Measurements from ENCODE around the gene GCNT2.
"Not testable (repeated sequence)": the region's sequence is repeated elsewhere in the genome, so short reads cannot be mapped to it uniquely, and the experiment has no call there.

Gene GCNT2

GRCh38 chr6:10662742-10663141 is 141.6 kb downstream of the GCNT2 start:
- H3K4me3 Mint-ChIP-seq = no peak overlapping the region
- H3K36me3 Mint-ChIP-seq (ENCODE audit: low read depth) = no peaks in the 10 kb centered on the region
- H3K27me3 Mint-ChIP-seq = peaks cover 5% of the 10 kb centered on the region
- no peaks in the 10 kb centered on the region for H3K9me3 Mint-ChIP-seq
- H3K27ac Mint-ChIP-seq = no peak overlapping the region
- no peaks in the 10 kb centered on the region for H3K4me1 Mint-ChIP-seq (ENCODE audit: low read depth)
- intact Hi-C loops (cut with micrococcal nuclease) = no loop called here

GRCh38 chr6:10665595-10665994 is 144.4 kb downstream of the GCNT2 start:
- H3K27me3 Mint-ChIP-seq; H3K4me1 Mint-ChIP-seq (ENCODE audit: low read depth); H3K9me3 Mint-ChIP-seq; intact Hi-C loops (cut with micrococcal nuclease); H3K36me3 Mint-ChIP-seq (ENCODE audit: low read depth); H3K27ac Mint-ChIP-seq; H3K4me3 Mint-ChIP-seq: not testable (repeated sequence)

DNA sequence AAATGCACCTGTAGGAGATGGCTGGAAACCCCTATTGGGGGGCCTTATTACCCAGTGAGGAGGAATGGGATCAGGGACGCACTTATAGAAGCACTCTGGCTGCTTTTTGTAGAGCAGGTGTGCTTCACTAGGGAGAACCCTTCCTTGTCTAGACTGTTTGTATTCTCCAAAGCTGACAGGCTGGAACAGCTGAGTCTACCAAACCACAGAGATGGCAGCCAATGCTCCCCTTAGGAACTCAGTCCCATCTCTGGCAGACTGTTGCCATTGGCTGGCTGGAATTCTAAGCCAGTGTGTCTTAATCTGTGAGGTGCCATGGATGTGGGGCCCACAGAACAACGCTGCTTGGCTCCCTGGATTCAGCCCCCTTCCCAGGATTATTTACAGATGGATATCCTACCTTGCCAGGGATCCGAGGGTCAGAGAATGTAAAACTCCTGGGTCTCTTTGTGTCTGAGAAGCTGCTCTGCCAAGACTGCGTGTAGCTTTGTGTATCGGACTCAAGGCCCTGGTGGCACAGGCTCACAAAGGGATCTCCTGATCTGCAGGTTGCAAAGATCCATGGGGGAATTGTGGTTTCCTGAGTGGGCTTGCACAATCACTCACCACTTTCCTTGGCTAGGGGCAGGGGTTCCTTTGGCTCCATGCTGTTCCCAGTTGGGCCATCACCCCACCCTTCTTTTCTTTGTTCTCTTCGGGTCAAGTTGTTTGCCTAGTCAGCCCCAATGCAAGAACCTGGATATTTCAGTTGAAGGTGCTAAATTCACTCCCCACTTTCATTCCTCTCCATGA is 147.2 kb downstream of the GCNT2 start:
- Mint-ChIP-seq H3K9me3 (no peaks in the 10 kb centered on the region), H3K27ac (no peak overlapping the region), H3K4me3 (no peak overlapping the region), H3K36me3 (ENCODE audit: low read depth) (no peaks in the 10 kb centered on the region), H3K27me3 (peaks cover 5% of the 10 kb centered on the region), H3K4me1 (ENCODE audit: low read depth) (no peaks in the 10 kb centered on the region)
- intact Hi-C loops (cut with micrococcal nuclease) = no loop called here

DNA sequence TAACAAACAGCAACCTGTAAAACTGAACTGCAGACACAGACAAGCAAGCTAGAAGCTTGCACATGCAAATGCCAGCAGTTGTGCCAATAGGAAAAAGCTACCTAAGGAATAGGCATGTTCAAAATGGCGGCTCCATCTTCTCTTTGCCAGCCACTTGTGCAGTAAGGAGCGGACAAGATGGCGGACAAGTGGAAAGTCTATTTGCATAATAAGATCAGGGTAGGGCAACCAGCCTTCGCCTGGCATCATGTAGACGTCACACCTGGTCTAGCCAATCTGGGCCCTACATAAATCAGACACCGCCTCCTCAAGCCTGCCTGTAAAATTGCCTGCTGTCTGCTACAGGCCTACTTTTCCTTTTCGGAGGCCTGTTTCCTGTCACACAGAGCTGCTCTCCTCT is 155.3 kb downstream of the GCNT2 start:
- Mint-ChIP-seq H3K27me3 (no peaks in the 10 kb centered on the region), H3K4me1 (ENCODE audit: low read depth) (no peaks in the 10 kb centered on the region), H3K9me3 (no peaks in the 10 kb centered on the region), H3K27ac (no peak overlapping the region), H3K4me3 (no peak overlapping the region), H3K36me3 (ENCODE audit: low read depth) (no peaks in the 10 kb centered on the region)
- intact Hi-C loops (cut with micrococcal nuclease) = no loop called here

GRCh38 chr6:10678456-10678855 is 157.3 kb downstream of the GCNT2 start:
- no peaks in the 10 kb centered on the region for H3K36me3 Mint-ChIP-seq (ENCODE audit: low read depth)
- intact Hi-C loops (cut with micrococcal nuclease) = no loop called here
- H3K27me3 Mint-ChIP-seq = no peaks in the 10 kb centered on the region
- no peak overlapping the region for H3K4me3 Mint-ChIP-seq
- no peaks in the 10 kb centered on the region for H3K4me1 Mint-ChIP-seq (ENCODE audit: low read depth)
- H3K9me3 Mint-ChIP-seq = no peaks in the 10 kb centered on the region
- no peak overlapping the region for H3K27ac Mint-ChIP-seq
